Peyer's patch (tissue), 4 donors: ENCODE measurements around the gene CPED1.

Experiments used
- POLR2A ChIP-seq, 2 donors: fragments of 450-650 bp; IDR thresholded peaks; one replicate each; pipeline ENCODE4 v1.5.1; 2017; ENCODE audit warnings: antibody characterized with exemption in 2 of 2, mild to moderate bottlenecking in 2 of 2, moderate library complexity in 2 of 2
- TF ChIP-seq, protein P1 (sequence below), 6 experiments: fragments of 450-650 bp in 4 of 6; fragments of 200-600 bp in 2 of 6; sonication (generic) in 1 of 6; IDR thresholded peaks; one replicate each; pipeline ENCODE4 v1.5.1; 2017 to 2019; ENCODE audit warnings: antibody characterized with exemption in 6 of 6, mild to moderate bottlenecking in 3 of 6, moderate library complexity in 1 of 6

DNA sequence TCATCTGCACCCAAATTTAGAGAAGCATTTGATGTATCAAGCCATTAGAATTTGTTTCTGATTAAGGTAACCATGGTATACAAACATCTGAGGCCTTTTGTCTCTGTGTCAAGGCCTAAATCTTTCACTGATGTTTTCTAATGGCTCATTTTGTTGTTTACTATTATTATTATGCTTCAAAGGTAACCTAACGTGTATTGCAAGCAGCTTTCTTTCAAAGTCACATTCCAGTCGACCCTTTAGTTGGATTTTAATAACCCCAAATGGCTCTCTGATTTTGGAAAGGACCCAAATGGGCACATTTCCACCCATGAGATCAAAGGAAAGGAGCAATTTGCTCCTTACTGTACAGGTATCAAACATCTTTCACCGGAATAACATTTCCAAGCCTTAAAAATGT, 293.6 kb downstream of the CPED1 start:
- TF ChIP-seq, protein P1, sequence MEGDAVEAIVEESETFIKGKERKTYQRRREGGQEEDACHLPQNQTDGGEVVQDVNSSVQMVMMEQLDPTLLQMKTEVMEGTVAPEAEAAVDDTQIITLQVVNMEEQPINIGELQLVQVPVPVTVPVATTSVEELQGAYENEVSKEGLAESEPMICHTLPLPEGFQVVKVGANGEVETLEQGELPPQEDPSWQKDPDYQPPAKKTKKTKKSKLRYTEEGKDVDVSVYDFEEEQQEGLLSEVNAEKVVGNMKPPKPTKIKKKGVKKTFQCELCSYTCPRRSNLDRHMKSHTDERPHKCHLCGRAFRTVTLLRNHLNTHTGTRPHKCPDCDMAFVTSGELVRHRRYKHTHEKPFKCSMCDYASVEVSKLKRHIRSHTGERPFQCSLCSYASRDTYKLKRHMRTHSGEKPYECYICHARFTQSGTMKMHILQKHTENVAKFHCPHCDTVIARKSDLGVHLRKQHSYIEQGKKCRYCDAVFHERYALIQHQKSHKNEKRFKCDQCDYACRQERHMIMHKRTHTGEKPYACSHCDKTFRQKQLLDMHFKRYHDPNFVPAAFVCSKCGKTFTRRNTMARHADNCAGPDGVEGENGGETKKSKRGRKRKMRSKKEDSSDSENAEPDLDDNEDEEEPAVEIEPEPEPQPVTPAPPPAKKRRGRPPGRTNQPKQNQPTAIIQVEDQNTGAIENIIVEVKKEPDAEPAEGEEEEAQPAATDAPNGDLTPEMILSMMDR (IDR thresholded peaks at IDR 0.05) = no peak
- no peak for TF ChIP-seq POLR2A (IDR thresholded peaks at IDR 0.05)
